Measurements from ENCODE around the gene APOBEC3H. TPM values are rescaled to one million over a fixed set of nuclear protein-coding genes. Genes with fewer than 3 reads are reported as not detected.

APOBEC3H gene
- total RNA-seq, 1 donor from 2014 or later = not detected

DNA sequence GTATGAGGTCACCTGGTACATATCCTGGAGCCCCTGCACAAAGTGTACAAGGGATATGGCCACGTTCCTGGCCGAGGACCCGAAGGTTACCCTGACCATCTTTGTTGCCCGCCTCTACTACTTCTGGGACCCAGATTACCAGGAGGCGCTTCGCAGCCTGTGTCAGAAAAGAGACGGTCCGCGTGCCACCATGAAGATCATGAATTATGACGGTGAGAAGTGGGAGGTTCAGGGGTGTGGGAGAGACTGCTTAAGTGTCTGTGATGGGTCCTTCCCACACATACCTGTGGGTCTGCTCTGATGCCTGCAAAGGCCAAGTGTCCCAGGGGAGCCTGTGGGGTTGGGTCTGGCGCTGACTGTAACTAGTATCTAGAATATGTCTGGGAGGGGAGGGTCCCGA is 16.0 kb upstream of the APOBEC3H start:
- DNase-seq (ENCODE audit: low read depth in 2 of 2) = no peak

- no peak for DNase-seq (ENCODE audit: low read depth in 2 of 2)
These were observed 15.4 kb upstream of the APOBEC3H start for GRCh38 chr22:39081598-39081997.

- DNase-seq (ENCODE audit: low read depth in 2 of 2) = no peak
These were observed 13.6 kb upstream of the APOBEC3H start for GRCh38 chr22:39083212-39084165.

GRCh38 chr22:39084666-39085065 is 12.4 kb upstream of the APOBEC3H start:
- no peak for DNase-seq (ENCODE audit: low read depth in 2 of 2)

DNA sequence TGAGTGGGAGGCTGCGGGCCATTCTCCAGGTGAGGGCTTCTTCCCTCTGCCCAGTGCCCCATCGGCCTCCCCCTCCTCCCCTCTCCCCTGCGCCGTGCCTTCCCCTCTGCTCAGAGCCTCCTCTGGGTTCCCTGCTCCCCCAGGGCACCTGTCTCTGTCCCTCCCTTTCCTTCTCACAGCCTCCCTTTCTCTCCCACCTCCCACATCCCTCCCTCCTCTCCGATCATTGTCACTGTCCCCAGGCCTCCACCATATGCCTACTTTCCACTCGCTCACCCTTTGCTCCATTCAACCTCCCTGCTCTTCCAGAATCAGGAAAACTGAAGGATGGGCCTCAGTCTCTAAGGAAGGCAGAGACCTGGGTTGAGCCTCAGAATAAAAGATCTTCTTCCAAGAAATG is 9.9 kb upstream of the APOBEC3H start:
- DNase-seq (ENCODE audit: low read depth in 2 of 2) = no peak

GRCh38 chr22:39087881-39088684 is 9.0 kb upstream of the APOBEC3H start:
- peak in 1 of 2 donors; percentile 6 for DNase-seq (ENCODE audit: low read depth in 2 of 2)

GRCh38 chr22:39088685-39089032 is 8.4 kb upstream of the APOBEC3H start:
- DNase-seq (ENCODE audit: low read depth in 2 of 2) = no peak

- DNase-seq (ENCODE audit: low read depth in 2 of 2) = no peak
These were observed 7.1 kb upstream of the APOBEC3H start for GRCh38 chr22:39089928-39090327.

DNA sequence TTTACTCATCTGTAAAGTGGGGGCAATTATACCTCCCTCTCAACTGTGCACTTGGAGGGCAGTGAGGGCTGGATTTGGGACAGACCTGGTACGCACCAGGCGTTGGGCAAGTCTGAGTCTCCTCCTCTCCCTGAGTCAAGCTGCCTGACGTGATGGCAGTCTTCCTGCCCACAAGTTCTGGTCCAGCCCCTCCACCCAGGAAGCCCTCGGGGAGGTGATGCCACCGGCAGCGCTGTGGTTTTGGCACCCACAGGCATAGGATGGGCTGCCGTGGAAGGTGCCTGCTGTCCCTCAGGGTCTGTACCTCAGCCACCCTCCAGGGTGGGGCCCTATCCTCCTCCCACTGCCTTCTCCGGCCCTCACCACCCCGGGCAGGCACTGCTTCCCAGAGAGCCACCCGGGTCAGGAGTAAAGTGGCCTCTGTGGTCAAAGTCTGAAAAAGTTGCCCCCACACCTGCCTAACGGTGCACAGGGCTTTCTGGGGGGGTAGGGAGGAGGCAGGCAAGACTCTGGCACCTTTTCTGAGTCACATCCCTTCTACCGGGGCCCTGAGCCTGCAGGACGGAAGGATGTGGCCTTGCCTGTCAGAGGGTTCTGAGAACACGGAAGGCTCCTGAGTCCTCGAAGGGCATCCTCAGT is 6.5 kb upstream of the APOBEC3H start:
- DNase-seq (ENCODE audit: low read depth in 2 of 2) = no peak

GRCh38 chr22:39091126-39092081 is 5.6 kb upstream of the APOBEC3H start:
- no peak for DNase-seq (ENCODE audit: low read depth in 2 of 2)

DNA sequence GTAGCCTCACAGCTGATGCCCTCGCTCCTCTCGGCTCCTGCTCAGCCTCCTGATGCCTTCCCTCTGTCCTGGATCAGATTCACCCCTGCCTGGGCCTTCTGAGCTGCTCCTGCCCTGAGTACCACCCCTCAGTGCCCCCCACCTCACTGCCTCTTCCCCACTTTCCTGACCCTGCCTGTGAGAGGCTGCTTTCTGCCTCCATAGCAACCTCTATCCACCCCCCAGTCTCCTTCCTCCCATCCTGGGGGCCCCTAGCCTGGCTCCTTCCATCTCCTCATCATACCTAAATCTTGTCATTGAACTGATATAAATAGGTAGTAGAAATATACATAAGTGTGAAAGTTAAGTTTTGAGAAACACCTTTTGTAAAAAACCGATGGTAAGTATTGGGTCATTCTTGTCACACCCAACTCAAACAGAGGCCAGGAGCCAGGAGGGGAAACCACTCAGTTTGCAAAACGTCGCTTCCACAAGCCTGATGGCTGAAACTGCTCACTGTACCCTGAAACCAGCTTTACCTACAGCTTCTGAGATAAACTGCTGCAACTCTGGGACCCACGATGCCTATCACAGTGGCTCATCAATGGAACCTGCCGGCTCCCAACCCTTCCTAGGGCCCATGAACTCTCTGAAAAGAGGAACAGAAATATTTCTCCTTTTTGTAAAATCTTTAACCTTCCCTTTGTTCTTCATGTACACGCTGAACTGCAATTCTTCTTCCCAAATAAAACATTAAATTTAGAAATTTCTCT is 4.8 kb upstream of the APOBEC3H start:
- no peak for DNase-seq (ENCODE audit: low read depth in 2 of 2)

DNA sequence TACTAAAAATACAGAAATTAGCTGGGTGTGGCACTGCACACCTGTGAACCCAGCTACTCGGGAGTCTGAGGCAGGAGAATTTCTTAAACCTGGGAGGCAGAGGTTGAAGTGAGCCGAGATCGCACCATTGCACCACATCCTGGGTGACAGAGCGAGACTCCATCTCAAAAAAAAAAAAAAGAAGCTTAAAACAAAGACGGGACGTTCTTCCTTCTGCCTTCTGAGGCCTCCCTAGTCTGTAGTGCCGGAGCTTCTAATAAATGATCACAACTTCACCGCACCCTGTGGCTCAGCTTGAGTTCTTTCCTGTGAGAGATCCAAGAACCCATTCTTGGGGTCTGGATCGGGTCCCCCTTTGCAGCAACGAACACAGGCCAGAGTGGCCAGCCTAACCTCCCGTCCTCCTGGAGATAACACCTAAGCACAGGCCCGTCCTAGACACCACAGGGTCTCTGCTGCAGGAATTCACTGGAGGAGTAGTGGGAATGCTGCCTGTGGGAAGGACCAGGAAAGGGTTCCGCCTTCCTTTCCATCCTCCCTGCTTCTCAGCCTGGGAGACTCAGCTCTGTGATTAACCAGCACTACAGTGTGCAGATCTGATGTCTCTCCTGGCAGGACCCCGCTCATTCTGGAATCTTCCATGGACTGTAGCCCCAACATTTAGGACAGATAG is 2.2 kb upstream of the APOBEC3H start:
- no peak for DNase-seq (ENCODE audit: low read depth in 2 of 2)

DNA sequence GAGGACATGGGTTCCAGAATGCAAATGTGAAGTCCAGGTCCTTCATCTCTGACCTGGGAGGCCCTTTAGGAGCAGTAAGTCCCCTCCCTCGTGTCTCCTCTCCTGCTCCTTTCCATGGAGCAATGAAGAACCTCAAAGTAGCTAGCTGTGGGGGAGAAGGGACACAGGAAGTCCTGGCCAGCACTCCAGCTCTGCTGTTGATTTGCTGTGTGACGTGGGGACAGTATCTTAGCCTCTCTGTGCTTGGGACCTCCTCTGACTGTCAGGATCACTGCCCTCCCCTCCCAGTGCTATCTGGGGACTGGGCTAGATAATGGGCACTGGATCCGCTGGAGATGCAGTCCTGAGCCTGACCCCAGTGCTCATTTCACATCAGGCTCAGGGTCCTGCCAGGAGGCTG is 1.1 kb upstream of the APOBEC3H start:
- no peak for DNase-seq (ENCODE audit: low read depth in 2 of 2)

DNA sequence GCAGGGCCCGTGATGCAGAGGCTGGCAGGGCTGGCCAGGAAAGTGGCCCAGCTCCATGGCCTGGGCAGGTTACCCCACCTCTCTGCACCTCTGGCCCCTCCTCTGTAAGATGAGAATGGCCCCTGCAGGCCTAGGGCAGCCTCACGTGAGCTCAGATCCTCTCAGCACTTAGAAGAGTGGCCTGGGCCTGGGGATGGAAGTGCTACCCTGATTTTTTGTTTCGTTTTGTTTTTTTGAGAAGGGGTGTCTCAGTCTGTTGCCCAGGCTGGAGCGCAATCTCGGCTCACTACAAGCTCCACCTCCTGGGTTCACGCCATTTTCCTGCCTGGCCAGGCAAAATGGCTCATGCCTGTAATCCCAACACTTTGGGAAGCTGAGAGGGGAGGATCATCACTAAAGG is 982 bp downstream of the APOBEC3H start:
- DNase-seq (ENCODE audit: low read depth in 2 of 2) = no peak

GRCh38 chr22:39098576-39098975 is 1.5 kb downstream of the APOBEC3H start:
- DNase-seq (ENCODE audit: low read depth in 2 of 2) = no peak

- no peak for DNase-seq (ENCODE audit: low read depth in 2 of 2)
These were observed 4.2 kb downstream of the APOBEC3H start for GRCh38 chr22:39101226-39101625.

- DNase-seq (ENCODE audit: low read depth in 2 of 2) = no peak
These were observed 6.4 kb downstream of the APOBEC3H start for GRCh38 chr22:39103431-39103830.

DNA sequence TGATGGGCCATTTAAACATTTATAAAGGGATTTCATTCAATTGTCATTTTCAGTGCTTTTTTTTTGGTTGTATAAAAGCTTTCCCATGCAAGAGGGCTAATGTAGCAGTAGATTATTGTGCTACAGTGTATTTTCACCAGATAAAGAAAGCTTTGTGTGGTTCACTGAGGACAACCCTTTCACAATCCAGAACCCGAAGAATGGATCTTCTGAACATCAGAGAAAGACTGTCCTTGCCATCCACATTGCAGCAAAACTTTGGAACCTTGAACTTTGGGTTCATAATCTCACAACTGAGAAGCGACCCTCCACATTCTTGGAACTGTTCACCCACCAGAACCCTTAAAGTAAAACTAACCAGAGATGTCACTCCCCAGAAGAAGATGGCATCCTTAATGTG is 9.3 kb downstream of the APOBEC3H start:
- DNase-seq (ENCODE audit: low read depth in 2 of 2) = no peak

DNA sequence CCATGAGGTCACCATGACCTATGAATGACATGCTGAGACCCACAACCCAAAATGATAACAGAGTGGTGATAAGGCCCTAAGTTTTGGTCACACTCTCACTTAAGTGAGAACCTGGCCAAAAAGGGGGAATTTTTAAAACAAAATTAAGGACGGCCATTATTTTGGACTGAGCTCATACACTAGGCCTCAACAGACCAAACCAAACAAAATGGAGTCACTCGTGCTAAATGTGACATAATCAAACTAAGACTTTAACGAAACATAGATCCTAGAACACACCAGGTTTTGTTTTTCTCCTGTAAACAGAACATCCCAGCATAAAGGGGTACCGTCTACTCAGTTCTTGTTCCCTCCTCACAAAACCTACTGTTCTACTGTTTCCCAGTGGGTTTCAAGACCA is 11.4 kb downstream of the APOBEC3H start:
- no peak for DNase-seq (ENCODE audit: low read depth in 2 of 2)

DNA sequence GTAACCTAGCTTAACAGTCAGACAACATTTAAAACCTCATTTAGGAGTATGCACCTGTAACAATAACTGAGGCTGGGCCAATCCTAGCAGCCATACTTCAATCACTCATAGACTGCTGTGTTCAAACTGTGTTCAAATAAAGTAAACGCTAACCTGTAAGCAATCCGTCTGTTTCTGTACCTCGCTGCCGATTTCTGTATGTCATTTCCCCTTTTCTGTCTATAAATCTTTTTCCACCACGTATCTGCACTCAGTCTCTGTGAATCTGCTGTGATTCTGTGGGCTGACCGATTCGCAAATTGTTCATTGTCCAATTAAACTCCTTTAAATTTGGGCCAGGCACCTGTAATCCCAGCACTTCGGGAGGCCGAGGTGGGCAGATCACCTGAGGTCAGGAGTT is 12.3 kb downstream of the APOBEC3H start:
- no peak for DNase-seq (ENCODE audit: low read depth in 2 of 2)
